A549 (cell line): ENCODE measurements around the gene HSPH1. TPM values are rescaled to one million over a fixed set of nuclear protein-coding genes. Genes with fewer than 3 reads are reported as not detected.

Source experiments
- ATAC-seq, 2 experiments: fragments of 200-7000 bp in 1 of 2; fragments of >200 bp in 1 of 2; cut with Nextera tagmentation in 1 of 2; cut with Tn5 transposase in 1 of 2; 3 replicates each; pipeline versions ENCODE4 v1.8.0 to v1.9.1; 2018 to 2020; ENCODE audit warnings: mild to moderate bottlenecking in 1 of 2, moderate library complexity in 1 of 2
- CTCF ChIA-PET: fragments of 300-600 bp; sonication (Branson Sonifier 250); formaldehyde crosslinking; extraction: SDS; loops from one replicate; lab custom pipeline; 2021; ENCODE audit warnings: antibody characterized with exemption, inconsistent platforms; lab: Yijun Ruan, JAX
- POLR2A ChIA-PET: fragments of 350-600 bp; formaldehyde crosslinking; extraction: SDS; loops from one replicate; lab custom pipeline; 2021; ENCODE audit warnings: antibody characterized with exemption, inconsistent platforms; lab: Yijun Ruan, JAX
- DNase-seq, 2 experiments: peaks; one replicate each; pipeline versions ENCODE4 v3.0.0 to v3.0.0-alpha.2; 2011 to 2016; ENCODE audit warnings: low read depth in 1 of 2, low spot score in 1 of 2
- FAIRE-seq: peaks from 2 replicates; lab custom pipeline; 2011; peaks lifted over from hg19 to GRCh38; lab: Jason Lieb, UNC
- H3K27ac ChIP-seq, 2 experiments: fragments of >200 bp; sonication (Bioruptor Twin); formaldehyde crosslinking; 3 replicates each; pipeline ENCODE4 v1.5.1; 2016 to 2017
- H3K4me1 ChIP-seq: fragments of >200 bp; sonication (Bioruptor Twin); formaldehyde crosslinking; 3 replicates; pipeline ENCODE4 v1.6.1; 2016
- H3K4me2 ChIP-seq: fragments of >200 bp; sonication (Bioruptor Twin); formaldehyde crosslinking; 3 replicates; pipeline ENCODE4 v1.6.1; 2016
- H3K4me3 ChIP-seq: fragments of >200 bp; sonication (Bioruptor Twin); formaldehyde crosslinking; 3 replicates; pipeline ENCODE4 v1.5.1; 2016
- H3K9me3 ChIP-seq: fragments of >200 bp; sonication (Bioruptor Twin); formaldehyde crosslinking; 3 replicates; pipeline ENCODE4 v1.6.1; 2016
- BCL3 ChIP-seq: fragments of >200 bp; sonication (Bioruptor Twin); formaldehyde crosslinking; IDR thresholded peaks from 3 replicates; pipeline ENCODE4 v1.6.1; 2016
- CBX8 ChIP-seq: fragments of 200-600 bp; sonication (generic); IDR thresholded peaks from 2 replicates; pipeline ENCODE4 v1.6.1; 2016
- CHD4 ChIP-seq: fragments of 200-600 bp; sonication (generic); IDR thresholded peaks from 2 replicates; pipeline ENCODE4 v1.6.1; 2016; ENCODE audit warnings: antibody characterized with exemption, mild to moderate bottlenecking, borderline replicate concordance
- ESRRA ChIP-seq: fragments of 150-350 bp; IDR thresholded peaks from 2 replicates; pipeline ENCODE4 v1.6.1; 2014; ENCODE audit warnings: mild to moderate bottlenecking, low read length, borderline replicate concordance
- FOSL2 ChIP-seq, 2 experiments: fragments of 450-650 bp in 1 of 2; fragments of >200 bp in 1 of 2; sonication (Bioruptor Twin) in 1 of 2; formaldehyde crosslinking; IDR thresholded peaks; 2 replicates each; pipeline versions ENCODE4 v1.5.0 to v1.6.1; 2016 to 2020; ENCODE audit warnings: mild to moderate bottlenecking in 1 of 2, moderate library complexity in 1 of 2
- GATA3 ChIP-seq: IDR thresholded peaks from 2 replicates; pipeline ENCODE4 v1.6.1; 2012; ENCODE audit warnings: borderline replicate concordance
- HMGXB4 ChIP-seq: fragments of 250-450 bp; sonication (Bioruptor Pico); IDR thresholded peaks from 2 replicates; pipeline ENCODE4 v1.5.0; 2021; ENCODE audit warnings: mild to moderate bottlenecking, moderate library complexity, borderline replicate concordance
- HOXA7 ChIP-seq: fragments of 250-450 bp; sonication (Bioruptor Pico); IDR thresholded peaks from 2 replicates; pipeline ENCODE4 v1.5.0; 2020; ENCODE audit warnings: mild to moderate bottlenecking, moderate library complexity
- HOXB13 ChIP-seq: fragments of 250-450 bp; sonication (Bioruptor Pico); IDR thresholded peaks from 2 replicates; pipeline ENCODE4 v1.5.0; 2020; ENCODE audit warnings: low read depth, mild to moderate bottlenecking, moderate library complexity
- HOXB5 ChIP-seq: fragments of 250-450 bp; sonication (Bioruptor Pico); IDR thresholded peaks from 2 replicates; pipeline ENCODE4 v1.5.0; 2020; ENCODE audit warnings: mild to moderate bottlenecking, moderate library complexity
- KDM5A ChIP-seq: fragments of 200-600 bp; sonication (generic); IDR thresholded peaks from 2 replicates; pipeline ENCODE4 v1.6.1; 2016; ENCODE audit warnings: antibody characterized with exemption, mild to moderate bottlenecking
- MAFK ChIP-seq: fragments of 450-650 bp; IDR thresholded peaks from 2 replicates; pipeline ENCODE4 v1.6.1; 2014; ENCODE audit not compliant: partially characterized antibody
- MAZ ChIP-seq: fragments of 150-350 bp; IDR thresholded peaks from 2 replicates; pipeline ENCODE4 v1.6.1; 2014; ENCODE audit warnings: antibody characterized with exemption, low read depth, low read length, borderline replicate concordance
- NFE2L2 ChIP-seq: fragments of 150-350 bp; conservative IDR thresholded peaks from 2 replicates; pipeline ENCODE4 v1.6.1; 2014; ENCODE audit warnings: low read length
- NR3C1 ChIP-seq: fragments of >200 bp; sonication (Bioruptor Twin); formaldehyde crosslinking; IDR thresholded peaks from 3 replicates; pipeline ENCODE4 v1.6.1; 2017
- PBX3 ChIP-seq: IDR thresholded peaks from 2 replicates; pipeline ENCODE4 v1.6.1; 2012
- POLR2A ChIP-seq: IDR thresholded peaks from 2 replicates; pipeline ENCODE4 v1.6.1; 2012; ENCODE audit warnings: mild to moderate bottlenecking, low read length
- RAD21 ChIP-seq, 2 experiments: fragments of >200 bp in 1 of 2; sonication (Bioruptor Twin) in 1 of 2; formaldehyde crosslinking in 1 of 2; IDR thresholded peaks in 1 of 2; conservative IDR thresholded peaks in 1 of 2; 2 replicates in 1 of 2; 3 replicates in 1 of 2; pipeline ENCODE4 v1.6.1; 2012 to 2018; ENCODE audit warnings: inconsistent platforms in 1 of 2
- REST ChIP-seq: fragments of 200-600 bp; sonication (generic); IDR thresholded peaks from 2 replicates; pipeline ENCODE4 v1.6.1; 2016; ENCODE audit warnings: antibody characterized with exemption, mild to moderate bottlenecking, moderate library complexity
- SMC3 ChIP-seq: fragments of >200 bp; sonication (Bioruptor Twin); formaldehyde crosslinking; IDR thresholded peaks from 3 replicates; pipeline ENCODE4 v1.6.1; 2018; ENCODE audit warnings: inconsistent platforms
- SREBF2 ChIP-seq: fragments of 450-650 bp; IDR thresholded peaks from 2 replicates; pipeline ENCODE4 v1.6.1; 2014; ENCODE audit warnings: mild to moderate bottlenecking, moderate library complexity
- USF2 ChIP-seq: fragments of 450-650 bp; IDR thresholded peaks from 2 replicates; pipeline ENCODE4 v1.6.1; 2014; ENCODE audit warnings: antibody characterized with exemption
- ZSCAN20 ChIP-seq: fragments of 250-450 bp; sonication (Bioruptor Pico); IDR thresholded peaks from 2 replicates; pipeline ENCODE4 v1.8.0; 2022; ENCODE audit warnings: mild to moderate bottlenecking, moderate library complexity
- WGBS: methylation state at CpG from one replicate; pipeline ENCODE4 v1.1.6; 2017; ENCODE audit errors: missing lambda C conversion rate; 5-methylcytosine and 5-hydroxymethylcytosine counted together
- polyA plus RNA-seq, 4 experiments: library from polyadenylated mRNA; depleted of rRNA in 3 of 4; stranded (reverse); fragments of >200 nt; fragmentation: RNase III in 1 of 4; extraction: RNeasy Plus Mini Kit Qiagen cat#74134 plus additional on column Dnase treatment in 1 of 4; gene quantifications; 2 replicates in 3 of 4; 3 replicates in 1 of 4; pipeline ENCODE4 v1.2.3, GENCODE V29; 2011 to 2017

Gene HSPH1
- polyA plus RNA-seq, 2 of the 4 experiments (the other 2 are of a cell fraction) = 110 to 141 TPM

- TF ChIP-seq HMGXB4 (CRISPR knock-in tag) (no peak), ZSCAN20 (no peak), KDM5A (no peak), CBX8 (no peak), SMC3 (no peak), GATA3 (no peak)
Measured at GRCh38 chr13:31115616-31116015, 46.1 kb downstream of the HSPH1 start (continued).

GRCh38 chr13:31114641-31115040 lies 47.1 kb downstream of the HSPH1 start:
- H3K4me1 ChIP-seq = no peaks in the 10 kb centered on the region
- H3K27ac ChIP-seq = no peak overlapping the region
- no peak overlapping the region for H3K4me3 ChIP-seq
- WGBS = 51% methylated on average over 4 of the region's 4 CpGs
- FAIRE-seq (no peak), DNase-seq (no peak), ATAC-seq (no peak)
- POLR2A ChIA-PET = no interaction called here
- no peak overlapping the region for H3K4me2 ChIP-seq
- H3K9me3 ChIP-seq = no peaks in the 10 kb centered on the region
- TF ChIP-seq HOXB5 (no peak), PBX3 (no peak), FOSL2 (IDR thresholded peaks at IDR 0.05) (no peak), FOSL2 (CRISPR knock-in tag; IDR thresholded peaks at IDR 0.05) (no peak)
- CTCF ChIA-PET = interaction anchor here (1.0 kb wide), 1 partner anchor 20 kb away, joined by 3 read pairs; no protein-coding TSS in a partner anchor

- ATAC-seq (no peak), FAIRE-seq (no peak), DNase-seq (no peak)
- ChIA-PET POLR2A (no interaction called here), CTCF (interaction anchor here (0.8 kb wide), 2 partner anchors 11 to 22 kb away, joined by 3 read pairs; no protein-coding TSS in a partner anchor)
- H3K4me3 ChIP-seq = no peak overlapping the region
- H3K9me3 ChIP-seq = no peaks in the 10 kb centered on the region
- H3K4me2 ChIP-seq = no peak overlapping the region
- H3K4me1 ChIP-seq = no peaks in the 10 kb centered on the region
- no peak overlapping the region for H3K27ac ChIP-seq
- WGBS = 61% methylated on average over 3 of the region's 4 CpGs
- TF ChIP-seq SREBF2 = no peak
- no peak for TF ChIP-seq NFE2L2
- TF ChIP-seq BCL3 = no peak
- TF ChIP-seq MAZ = no peak
- no peak for TF ChIP-seq HOXA7 (CRISPR knock-in tag)
- TF ChIP-seq USF2 = no peak
- TF ChIP-seq NR3C1 = no peak
- TF ChIP-seq KDM5A = no peak
- no peak for TF ChIP-seq FOSL2 (IDR thresholded peaks at IDR 0.05)
- TF ChIP-seq FOSL2 (CRISPR knock-in tag; IDR thresholded peaks at IDR 0.05) = no peak
- no peak for TF ChIP-seq CHD4
- TF ChIP-seq CBX8 = no peak
- no peak for TF ChIP-seq GATA3
- no peak for TF ChIP-seq PBX3
- no peak for TF ChIP-seq MAFK
- no peak for TF ChIP-seq POLR2A
- TF ChIP-seq RAD21 (conservative IDR thresholded peaks at IDR 0.05 in 1 of 2, IDR thresholded peaks at IDR 0.05 in 1 of 2) = no peak
- TF ChIP-seq REST = no peak
- TF ChIP-seq ESRRA = no peak
- no peak for TF ChIP-seq HOXB13 (CRISPR knock-in tag)
Measured at GRCh38 chr13:31111136-31111535, 50.6 kb downstream of the HSPH1 start.
